Midbrain (tissue), 1 donor: ENCODE measurements around the gene VDR.

ENCODE experiments used
- DNase-seq: peaks from one replicate; lab custom pipeline; 2025; lab: John Stamatoyannopoulos, UW

VDR gene

DNA sequence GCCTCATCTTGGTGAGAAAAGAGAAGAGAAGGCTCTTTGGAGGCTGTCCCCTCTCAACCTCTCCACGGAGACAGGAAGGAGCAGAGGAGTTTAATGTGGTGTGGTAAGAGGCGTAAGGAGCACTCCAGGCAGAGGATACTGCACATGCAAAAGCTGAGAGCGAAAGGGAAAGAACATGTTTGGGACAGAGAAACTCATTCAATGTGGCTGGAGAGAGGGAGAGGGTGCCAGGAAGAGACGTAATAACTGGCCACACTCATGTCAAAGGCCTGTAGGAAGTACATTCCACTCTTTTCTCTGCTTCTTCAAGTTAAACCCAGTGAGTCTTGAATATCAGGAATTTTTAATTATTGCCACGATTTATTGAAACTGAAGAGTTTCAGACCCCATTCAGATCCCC lies 12.0 kb downstream of the VDR start:
- no peak for DNase-seq

DNA sequence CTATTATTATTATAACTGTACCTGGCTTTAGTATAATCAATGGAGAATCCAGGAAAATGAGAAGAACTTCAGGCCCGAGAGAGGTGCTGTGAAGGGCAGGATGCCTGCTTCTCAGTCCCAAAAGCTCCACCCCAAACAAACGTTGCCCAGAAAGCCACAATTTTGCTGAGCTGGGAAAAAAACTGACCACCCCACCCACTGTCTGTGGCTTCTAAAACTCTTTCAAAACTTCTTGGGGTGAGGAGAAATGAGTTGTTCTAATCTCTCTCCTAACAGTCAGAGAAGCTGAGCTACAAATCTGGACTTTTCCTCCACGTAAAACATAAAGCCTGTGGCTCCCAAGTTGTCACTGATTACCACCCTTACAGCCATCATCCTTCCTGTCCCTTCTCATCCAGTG lies 13.4 kb downstream of the VDR start:
- DNase-seq: no peak

DNA sequence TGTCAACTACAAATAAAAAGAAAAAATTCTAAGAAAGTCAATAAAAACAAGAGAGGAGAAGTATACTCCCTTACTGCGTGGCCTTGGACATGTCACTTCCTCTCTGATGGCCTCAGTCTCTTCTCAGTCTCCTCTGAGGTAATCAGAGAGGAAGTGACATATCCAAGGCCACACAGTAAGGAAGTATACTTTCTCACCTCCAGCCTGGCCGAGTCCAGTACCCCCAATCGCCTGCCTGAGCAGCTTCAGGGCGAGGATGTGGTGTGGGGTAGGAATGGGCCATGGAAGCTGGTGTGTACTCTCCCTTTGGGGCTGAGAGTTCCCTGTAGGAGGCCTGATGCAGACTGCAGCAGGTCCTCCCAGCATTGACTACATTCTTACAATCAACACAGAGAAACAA lies 15.8 kb downstream of the VDR start:
- DNase-seq: no peak

DNA sequence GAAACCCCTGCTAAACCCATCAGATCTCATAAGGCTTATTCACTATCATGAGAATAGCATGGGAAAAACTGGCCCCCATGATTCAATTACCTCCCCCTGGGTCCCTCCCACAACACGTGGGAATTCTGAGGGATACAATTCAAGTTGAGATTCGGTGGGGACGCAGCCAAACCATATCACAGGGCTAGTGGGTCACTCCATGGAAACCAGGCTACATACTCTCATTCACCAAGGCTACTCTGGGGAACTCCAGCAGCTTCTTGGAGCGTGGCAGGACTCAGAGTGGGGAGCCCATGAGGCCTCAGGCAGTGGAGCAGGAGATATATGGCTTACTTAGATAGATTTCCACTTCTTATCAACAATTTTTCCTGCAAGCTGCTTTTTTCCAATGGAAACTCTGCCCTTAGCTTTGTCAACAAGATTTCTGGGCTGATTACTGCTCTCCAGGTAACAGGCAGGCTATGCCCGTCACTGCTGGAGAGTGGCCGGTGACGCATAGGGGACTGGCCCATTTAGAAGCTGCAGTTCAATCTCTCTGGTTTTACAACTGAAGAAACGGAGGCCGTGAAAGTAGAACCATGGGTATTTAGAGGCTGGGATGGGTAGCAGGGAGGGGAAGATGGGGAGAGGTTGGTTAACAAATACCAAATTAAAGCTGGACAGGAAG lies 16.5 kb downstream of the VDR start:
- no peak for DNase-seq

DNA sequence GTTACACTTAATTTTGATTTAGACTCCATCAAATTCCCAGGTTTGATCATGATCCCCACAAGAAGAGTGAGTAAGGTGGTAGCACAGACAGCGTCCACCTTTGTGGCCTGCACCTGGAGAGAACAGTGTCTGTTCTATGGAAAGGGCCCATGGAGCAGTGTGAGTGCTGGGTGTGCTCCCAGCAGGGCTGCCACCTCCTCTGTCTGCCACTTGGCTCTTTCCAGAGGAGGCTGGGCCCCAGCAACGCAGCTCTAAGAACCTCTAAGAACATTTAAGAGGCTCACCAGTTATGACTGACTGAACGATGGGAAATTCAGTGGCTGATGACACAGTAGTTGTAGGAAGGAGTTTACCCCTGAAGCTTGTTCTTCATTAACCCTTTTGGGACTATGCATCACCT lies 17.3 kb downstream of the VDR start:
- DNase-seq: no peak

DNA sequence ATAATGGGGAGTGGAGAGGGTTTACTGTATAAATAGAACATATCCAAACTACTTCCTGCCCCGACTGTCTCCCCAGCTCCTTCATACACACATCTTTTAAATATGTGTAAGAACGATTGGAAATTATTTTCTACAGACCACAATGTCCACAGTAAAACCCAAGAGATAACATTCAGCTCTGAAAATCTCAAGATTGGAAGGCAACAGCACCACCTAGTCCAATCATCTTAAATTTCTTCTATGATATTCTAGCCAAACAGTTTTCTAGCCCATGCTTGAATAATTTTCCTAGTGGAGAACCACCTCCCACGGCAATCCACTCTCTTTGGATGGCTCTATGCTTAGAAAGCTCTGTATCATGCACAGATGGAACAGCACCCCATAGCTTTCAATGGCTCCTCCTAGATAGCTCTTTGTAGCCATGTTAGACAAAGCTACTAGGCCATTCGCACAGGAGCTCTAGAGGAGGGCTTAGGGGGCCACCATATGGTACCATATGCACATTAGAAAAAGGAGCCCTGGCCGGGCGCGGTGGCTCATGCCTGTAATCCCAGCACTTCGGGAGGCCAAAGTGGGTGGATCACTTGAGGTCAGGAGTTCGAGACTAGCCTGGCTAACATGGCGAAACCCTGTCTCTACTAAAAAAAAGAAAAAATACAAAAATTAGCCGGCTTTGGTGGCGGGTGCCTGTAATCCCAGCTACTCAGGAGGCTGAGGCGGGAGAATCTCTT lies 18.1 kb downstream of the VDR start:
- no peak for DNase-seq

DNA sequence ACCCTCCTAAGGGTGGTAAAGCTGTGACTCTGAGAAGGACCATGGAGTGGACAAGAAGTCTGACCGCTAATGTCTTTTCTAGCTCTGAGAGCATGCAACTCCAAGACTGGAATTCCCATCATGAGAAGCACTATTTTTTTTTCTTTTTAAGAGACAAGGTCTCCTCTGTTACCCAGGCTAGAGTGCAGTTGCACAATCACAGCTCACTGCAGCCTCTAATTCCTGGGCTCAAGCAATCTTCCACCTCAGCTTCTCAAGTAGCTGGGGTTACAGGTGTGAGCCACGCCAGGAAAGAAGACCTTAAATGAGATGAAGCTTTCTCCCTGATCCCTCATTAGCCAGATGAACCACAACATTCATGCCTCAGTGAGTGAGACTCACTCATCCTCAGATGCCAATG lies 19.2 kb downstream of the VDR start:
- no peak for DNase-seq

DNA sequence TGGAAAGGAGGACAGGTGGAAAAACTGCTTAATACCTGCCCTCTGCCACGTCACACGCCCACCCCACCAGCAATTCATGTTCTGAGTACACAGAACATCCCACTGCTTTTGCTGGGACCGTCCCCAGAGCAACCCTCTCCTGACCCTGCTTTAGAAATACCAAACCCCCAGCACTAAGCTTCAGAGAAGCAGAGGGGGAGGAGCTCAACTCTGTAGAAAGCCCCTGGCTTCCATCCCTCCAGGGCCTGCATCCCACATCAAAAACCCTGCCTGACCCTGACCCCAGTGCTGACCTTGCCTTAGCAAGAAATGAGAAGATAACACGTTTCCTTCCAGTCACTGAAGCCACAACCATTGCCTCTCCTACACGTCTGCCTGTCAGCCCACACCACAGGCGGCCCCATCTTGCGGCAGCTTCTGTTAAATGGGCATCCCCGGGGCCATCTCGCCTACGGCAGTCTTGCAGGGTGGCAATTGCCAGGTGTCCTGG lies 19.7 kb downstream of the VDR start:
- DNase-seq: no peak

DNA sequence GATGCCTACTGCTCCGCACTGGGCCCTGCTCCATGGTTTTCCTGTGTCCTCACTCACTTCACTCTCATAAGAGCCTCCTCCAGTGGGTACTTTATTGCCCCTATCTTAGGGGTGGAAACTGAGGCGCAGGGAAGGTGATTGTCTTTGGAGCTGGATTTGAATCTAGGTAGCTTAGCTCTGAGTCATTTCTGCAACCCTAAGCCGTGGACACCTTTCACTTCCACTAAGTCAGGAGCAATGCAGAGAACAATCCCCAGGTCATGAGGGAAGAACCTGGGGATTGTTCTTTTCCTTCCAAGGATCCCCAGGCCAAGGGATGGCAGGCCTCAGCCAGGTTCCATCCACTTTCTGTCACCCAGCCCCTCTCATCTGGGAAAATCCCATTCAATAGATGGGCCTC lies 20.3 kb downstream of the VDR start:
- no peak for DNase-seq

DNA sequence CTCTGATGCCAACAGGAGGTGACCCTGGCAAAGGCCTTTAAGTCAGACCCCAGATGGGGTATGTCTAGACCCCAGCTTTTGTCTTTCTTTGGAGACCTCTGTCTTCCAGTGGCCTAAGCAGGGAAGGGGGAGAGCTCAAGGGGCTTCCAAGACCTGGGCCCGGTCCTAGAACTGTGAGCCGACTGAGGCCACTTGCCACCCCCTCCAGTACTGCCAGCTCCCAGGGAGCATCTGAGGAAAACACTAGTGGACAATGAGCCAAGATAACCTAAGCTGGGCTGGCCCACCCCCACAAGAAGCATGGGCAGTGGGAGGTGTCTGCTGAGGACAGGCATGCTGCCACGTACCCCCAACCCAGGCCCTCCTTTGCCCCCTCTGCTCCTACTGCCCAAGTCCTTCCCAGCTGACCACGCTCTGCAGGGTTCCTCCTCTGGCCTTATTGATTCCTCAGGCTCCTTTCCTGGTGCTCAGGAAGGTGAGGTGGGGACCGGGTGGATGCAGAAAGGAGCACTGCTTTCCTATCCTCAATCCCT lies 21.1 kb downstream of the VDR start:
- DNase-seq: no peak

DNA sequence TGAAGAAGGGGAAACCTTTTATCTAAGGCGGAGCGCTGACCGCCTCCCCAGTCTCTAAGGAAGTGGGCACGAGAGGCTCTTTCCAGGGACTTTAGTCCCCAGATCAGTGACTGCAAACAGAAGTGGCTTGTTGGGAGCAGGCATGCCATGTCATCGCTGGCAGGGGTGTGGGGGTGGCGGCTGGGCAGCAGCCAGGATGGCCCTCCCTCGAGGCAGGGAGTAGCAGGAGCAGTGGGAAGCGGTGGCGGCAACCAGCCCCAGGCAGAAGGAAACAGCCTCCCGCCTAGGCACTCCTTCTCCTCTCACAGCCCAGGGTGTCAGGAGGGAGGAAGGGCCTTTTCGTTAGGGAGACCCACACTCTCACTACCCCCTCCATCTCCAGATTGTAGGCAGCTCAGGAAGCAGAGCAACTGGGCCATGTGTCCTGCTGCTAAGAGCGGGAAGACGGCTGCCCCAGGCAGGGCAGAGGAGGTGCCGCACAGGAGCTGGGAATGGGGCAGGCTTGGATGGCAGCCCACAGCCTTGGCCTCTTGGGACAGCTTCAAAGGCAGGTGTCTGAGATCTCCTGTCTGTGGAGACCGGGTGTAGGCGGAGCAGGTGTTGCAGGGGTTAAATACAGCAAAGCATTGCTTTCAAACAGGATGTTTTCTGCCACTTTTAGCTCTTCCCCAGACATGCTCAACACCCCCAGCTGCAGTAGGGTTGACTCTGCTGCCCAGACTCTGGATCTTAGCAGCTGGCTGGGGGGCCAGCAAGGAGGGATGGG lies 21.8 kb downstream of the VDR start:
- DNase-seq: no peak

DNA sequence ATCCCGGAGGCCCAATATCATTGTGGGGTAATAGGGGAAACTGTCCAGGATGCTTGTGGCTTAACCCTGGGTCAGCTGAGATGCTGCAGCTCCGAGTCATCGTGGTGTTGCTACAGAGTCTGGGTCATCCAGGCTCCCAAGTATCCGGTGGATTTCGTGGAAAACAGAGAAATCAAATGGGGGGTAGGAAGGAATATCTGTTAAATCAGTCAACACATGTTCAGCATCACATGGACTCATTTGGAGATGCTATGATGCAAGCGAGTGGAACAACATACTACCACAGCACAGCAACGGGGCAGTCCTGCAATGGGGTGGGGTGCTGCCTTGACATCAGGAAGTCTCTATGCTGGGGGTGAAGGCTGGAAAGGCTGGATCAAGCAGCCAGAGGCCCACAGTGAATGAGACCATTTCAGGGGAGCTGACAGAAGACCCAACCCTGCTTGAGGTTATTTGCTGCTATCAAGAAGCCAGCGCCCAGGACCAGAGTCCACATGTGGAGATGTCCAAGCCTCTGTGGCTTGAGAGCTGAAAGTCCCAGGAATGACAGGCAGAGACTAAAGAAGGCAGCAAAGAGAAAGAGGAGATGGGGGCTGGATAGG lies 22.9 kb downstream of the VDR start:
- no peak for DNase-seq

DNA sequence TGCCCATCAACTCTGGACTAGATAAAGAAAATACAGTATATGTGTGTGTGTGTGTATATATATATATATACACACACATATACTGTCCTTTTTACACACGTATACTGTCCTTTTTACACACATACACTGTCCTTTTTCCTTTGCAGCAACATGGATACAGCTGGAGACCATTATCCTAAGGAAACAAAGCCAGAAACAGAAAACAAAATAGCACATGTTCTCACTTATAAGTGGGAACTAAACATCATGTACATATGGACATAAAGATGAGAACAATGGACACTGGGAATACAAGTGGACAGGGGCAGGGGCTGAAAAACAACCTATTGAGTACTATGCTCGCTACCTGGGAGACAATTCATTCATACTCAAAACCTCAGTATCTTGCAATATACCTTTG lies 23.7 kb downstream of the VDR start:
- no peak for DNase-seq

DNA sequence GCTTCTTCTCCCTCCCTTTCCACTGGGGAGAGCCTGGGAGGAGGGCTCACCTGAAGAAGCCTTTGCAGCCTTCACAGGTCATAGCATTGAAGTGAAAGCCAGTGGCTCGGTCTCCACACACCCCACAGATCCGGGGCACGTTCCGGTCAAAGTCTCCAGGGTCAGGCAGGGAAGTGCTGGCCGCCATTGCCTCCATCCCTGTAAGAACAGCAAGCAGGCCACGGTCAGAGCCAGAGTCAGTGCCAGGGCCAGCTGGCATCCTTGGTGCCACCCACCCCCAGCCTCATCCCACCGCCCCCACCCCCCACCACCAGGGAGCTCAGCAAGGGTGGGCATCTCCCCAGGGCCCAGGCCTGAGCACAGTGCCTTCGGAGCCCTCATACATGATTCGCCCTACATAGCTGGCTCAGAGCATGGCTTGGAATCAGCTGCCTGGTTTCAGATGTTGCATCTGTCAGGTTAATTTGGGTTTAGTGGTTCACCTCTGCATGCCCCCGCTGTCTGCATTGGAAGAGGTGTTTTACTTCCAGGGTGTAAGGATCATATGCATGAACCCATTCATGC lies 25.8 kb downstream of the VDR start:
- DNase-seq: no peak

DNA sequence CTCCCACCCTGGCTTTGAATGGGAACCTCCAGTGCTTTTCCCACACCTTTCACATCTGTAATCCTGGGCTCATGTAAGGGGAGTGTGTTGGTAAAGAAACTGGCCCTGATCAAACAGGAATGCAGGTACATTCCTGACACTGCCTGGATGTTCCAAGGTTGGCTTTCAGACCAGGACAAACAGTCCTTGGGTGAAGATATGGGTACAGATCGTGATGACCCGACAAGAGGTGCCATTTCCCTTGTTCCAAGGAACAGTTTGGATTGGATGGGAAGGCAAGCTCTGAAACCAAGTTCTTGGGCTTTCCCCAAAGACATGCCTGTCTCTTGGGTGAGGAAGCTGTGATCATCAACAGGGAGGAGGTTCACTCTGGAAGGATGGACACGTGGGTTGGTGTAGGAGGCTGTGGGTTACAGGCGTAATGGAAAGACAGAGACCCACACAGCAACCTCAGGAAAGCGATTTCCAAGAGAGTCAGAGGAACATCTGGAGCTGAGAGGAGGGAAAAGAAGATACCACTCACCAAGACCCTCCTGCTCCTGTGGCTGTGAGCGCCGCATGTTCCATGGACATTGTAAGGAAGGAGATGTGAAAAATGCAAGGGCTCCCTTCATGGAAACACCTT lies 26.4 kb downstream of the VDR start:
- DNase-seq: no peak

DNA sequence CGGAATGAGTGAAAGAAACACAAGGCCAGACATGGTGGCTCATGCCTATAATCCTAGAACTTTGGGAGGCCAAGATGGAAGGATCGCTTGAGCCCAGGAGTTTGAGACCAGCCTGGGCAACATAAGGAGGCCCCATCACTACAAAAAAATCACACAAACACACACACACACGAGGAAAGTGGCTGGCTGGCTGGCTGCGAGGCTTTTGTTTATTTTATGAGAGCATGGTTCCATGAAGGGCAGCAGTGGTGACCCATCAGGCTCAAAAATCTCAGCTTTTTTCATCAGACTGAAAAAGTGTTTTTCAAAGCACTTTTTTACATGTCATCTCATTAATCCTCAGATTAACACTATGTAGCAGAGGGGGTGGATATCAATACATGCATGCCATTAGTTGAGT lies 27.7 kb downstream of the VDR start:
- DNase-seq: no peak

DNA sequence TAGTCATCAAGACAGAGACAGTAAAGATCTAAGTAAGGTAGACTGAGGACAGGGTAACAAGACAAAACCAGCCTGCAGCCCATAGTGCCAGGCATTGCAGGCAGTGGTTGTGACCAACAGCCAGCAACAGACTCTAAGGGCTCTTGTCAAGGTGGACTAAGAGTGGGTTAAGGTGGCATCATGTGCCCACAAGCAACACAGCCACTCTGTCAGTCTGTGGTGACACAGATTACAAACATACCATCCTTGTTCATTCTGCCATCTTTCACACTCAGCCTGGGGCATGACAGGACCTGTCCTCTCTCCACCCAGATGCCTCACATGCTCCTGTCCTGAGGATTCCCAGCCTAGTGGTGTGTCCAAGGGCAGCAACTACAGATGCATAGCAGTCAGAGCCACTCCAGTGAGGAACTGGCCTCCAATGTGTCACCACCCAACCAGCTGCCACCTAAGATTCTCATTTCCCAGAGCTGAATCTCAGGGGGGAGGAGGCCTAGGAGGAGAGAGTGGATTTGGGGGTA lies 28.3 kb downstream of the VDR start:
- DNase-seq: no peak

DNA sequence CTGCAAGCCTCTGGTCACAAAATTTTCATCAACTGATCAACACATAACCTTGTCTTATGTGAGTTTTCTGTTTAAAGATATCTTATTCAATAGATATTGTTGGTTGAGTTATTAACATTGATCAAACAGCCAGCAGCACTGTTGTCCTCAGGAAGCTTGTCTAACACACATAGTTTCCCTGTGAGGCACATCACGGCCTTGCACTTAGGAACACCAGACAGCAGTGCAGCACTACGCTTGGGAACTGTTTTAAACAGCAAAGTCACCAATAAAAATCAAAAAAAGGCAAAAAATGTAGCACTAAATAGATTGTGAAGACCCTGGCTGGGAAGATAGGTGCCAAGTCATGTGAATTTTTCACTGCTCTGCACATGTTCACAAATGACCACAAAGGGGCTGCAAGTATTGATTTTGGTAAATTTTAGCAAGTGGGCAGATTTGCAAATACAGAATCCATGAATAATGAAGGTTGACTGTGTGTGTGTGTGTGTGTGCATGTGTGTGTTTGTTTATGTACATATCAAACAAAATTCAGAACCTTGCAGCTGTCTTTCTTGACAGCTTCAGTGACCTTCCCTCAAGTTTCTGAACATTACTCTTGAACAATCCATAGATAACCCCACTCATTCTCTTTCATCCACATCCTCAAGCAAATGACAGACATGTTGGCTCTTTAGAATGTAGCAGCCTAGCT lies 28.9 kb downstream of the VDR start:
- DNase-seq: no peak

DNA sequence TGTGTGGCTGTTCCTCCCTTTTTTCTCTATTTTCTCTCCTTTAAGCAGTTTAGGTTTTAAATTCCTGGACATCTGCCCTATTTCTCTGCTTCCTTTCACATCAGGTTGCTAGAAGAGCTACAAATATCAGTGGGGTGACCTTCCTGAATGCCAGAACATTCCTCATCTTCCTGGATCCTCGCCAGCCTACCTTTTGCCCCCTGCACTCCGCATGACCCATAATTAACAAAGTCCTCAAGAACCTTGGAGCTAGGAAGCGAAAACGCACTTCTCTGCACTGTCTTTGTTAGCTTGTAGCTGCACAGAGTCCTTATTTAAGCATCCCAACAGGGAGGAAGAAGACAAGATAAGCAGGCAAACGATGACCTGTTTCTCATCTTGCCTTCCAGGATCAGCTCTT lies 30.5 kb downstream of the VDR start:
- no peak for DNase-seq

DNA sequence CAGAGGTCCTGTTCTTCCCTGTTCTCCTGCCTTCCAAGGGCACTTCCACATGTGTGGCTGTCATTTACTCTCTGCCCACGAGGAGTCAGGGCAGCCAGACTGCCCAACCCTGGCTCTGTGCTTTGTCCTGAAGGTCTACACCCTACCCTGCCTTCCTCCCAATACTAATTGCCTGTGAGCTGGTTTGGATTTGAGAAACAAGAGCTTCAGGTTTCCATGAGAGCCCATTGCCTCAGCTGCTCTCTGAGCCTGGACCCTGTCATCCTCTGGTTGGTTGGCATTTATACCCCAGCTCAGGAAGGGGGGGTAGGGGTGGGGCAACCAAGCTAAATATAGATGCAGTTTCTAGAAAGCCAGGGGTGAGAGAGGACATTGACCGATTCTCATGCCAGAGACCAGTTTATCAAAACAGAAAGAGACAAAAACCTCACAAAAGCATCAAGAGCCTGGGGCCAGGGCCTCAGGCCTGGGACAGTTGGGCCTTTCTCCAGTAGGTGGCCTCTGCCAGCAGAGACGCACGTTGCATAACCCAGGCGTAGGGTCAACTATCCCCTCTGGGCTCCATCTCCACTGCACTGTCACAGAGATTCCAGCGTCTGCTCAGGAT lies 34.5 kb downstream of the VDR start:
- DNase-seq: no peak
